ENCODE measurements around the gene PCDHB3. TPM values are rescaled to one million over a fixed set of nuclear protein-coding genes. Genes with fewer than 3 reads are reported as not detected.

The PCDHB3 gene
- total and polyA plus RNA-seq, 2 donors (not counting 3 experiments of a cell fraction or from before 2014, with no cell fraction given) = 0.22 TPM; not detected in 1

DNA sequence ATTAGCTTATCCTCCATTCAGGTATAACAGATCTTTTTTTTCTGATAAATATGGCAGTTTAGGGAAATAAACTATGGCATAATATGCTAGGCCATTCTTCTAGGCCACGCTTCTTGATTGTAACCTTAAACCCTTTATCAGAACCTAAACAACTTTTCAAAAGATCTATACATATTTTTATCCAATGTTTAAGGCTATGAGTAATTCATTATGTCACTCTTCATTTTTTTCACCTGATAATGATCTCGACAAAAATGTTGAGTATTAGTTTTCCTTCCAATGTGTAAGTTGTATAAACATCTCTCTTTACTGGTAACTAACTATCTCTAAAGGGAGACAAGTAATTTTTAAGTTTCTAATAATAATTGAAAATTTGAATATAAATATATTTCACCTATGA is 19.0 kb downstream of the PCDHB3 start:
- no peak for DNase-seq (ENCODE audit: low read depth, low spot score)
- dilution Hi-C loops (cut with MboI; ENCODE audit: extremely low pct_ligation_motif_present, low sequenced_read_pairs) = no loop called here
- Histone ChIP-seq H3K27ac (ENCODE audit: insufficient read depth, low read depth, low read length) (no peak overlapping the region), H3K27me3 (ENCODE audit: control insufficient read depth in 2 of 2, insufficient read depth in 2 of 2, low read length in 2 of 2) (no peaks in the 10 kb centered on the region), H3K36me3 (ENCODE audit: control insufficient read depth in 2 of 2, extremely low read depth in 1 of 2, insufficient read depth in 2 of 2, low read length in 2 of 2) (no peaks in the 10 kb centered on the region), H3K4me2 (ENCODE audit: insufficient read depth, low read length) (no peak overlapping the region), H3K4me1 (ENCODE audit: control insufficient read depth, extremely low read depth, insufficient read depth, low read length) (no peaks in the 10 kb centered on the region), H4K20me1 (replicated peaks; ENCODE audit: control insufficient read depth, extremely low read depth, insufficient read depth, low read length) (no peaks in the 10 kb centered on the region), H3K9ac (replicated peaks; ENCODE audit: extremely low read depth, insufficient read depth, low read length) (no peak overlapping the region), H2AFZ (ENCODE audit: low read depth, low read length) (no peak overlapping the region), H3K79me2 (ENCODE audit: control insufficient read depth, insufficient read depth, low read length) (no peaks in the 10 kb centered on the region), H3K9me3 (replicated peaks; ENCODE audit: control insufficient read depth, insufficient read depth, low read length) (no peaks in the 10 kb centered on the region), H3K9me1 (replicated peaks; ENCODE audit: control insufficient read depth, extremely low read depth, insufficient read depth, low read length) (no peaks in the 10 kb centered on the region), H3K4me3 (replicated peaks in 1 of 3; ENCODE audit: insufficient read depth in 1 of 3, low read depth in 1 of 3, low read length in 3 of 3) (no peak overlapping the region)
- intact Hi-C loops (cut with micrococcal nuclease) = no loop called here
- ChIA-PET CTCF (no interaction called here), POLR2A (no interaction called here)
- TF ChIP-seq GATA2 (IDR thresholded peaks at IDR 0.05; ENCODE audit: insufficient read depth, insufficient read length, low read depth, low read length) = no peak
- no peak for TF ChIP-seq MYC (IDR thresholded peaks at IDR 0.05; ENCODE audit: low read depth, low read length)
- TF ChIP-seq, protein P1, sequence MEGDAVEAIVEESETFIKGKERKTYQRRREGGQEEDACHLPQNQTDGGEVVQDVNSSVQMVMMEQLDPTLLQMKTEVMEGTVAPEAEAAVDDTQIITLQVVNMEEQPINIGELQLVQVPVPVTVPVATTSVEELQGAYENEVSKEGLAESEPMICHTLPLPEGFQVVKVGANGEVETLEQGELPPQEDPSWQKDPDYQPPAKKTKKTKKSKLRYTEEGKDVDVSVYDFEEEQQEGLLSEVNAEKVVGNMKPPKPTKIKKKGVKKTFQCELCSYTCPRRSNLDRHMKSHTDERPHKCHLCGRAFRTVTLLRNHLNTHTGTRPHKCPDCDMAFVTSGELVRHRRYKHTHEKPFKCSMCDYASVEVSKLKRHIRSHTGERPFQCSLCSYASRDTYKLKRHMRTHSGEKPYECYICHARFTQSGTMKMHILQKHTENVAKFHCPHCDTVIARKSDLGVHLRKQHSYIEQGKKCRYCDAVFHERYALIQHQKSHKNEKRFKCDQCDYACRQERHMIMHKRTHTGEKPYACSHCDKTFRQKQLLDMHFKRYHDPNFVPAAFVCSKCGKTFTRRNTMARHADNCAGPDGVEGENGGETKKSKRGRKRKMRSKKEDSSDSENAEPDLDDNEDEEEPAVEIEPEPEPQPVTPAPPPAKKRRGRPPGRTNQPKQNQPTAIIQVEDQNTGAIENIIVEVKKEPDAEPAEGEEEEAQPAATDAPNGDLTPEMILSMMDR (IDR thresholded peaks at IDR 0.05; ENCODE audit: extremely low read depth in 1 of 2, insufficient read depth in 1 of 2, low read depth in 1 of 2, low read length in 2 of 2) = no peak
- no peak for TF ChIP-seq POLR2A (IDR thresholded peaks at IDR 0.05; ENCODE audit: low read depth, low read length)
- TF ChIP-seq, protein P2, sequence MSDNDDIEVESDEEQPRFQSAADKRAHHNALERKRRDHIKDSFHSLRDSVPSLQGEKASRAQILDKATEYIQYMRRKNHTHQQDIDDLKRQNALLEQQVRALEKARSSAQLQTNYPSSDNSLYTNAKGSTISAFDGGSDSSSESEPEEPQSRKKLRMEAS (IDR thresholded peaks at IDR 0.05; ENCODE audit: insufficient read depth, insufficient read length) = no peak
- no peak for TF ChIP-seq EZH2 (IDR thresholded peaks at IDR 0.05; ENCODE audit: borderline replicate concordance, low read depth, low read length, severe bottlenecking)
- no peak for TF ChIP-seq JUN (IDR thresholded peaks at IDR 0.05; ENCODE audit: borderline replicate concordance, insufficient read depth, insufficient read length, low read depth)
- TF ChIP-seq FOS (IDR thresholded peaks at IDR 0.05; ENCODE audit: borderline replicate concordance, insufficient read depth, low read length) = no peak
- TF ChIP-seq POLR2AphosphoS5 (IDR thresholded peaks at IDR 0.05; ENCODE audit: insufficient read depth, low read depth, low read length) = no peak
- no peak for FAIRE-seq
- no TSS peak for BruUV-seq (replicated peaks)

Data from endothelial cell of umbilical vein (primary cell).